Mesenchymal stem cell (in vitro differentiated cells and primary cell): ENCODE data around the gene LOXL3.

ENCODE experiments used
- DNase-seq: peaks from one replicate; pipeline ENCODE4 v3.0.0-alpha.2; 2013
- H2AFZ ChIP-seq: one replicate; pipeline ENCODE4 v1.6.1; 2013; ENCODE audit warnings: low read depth, mild to moderate bottlenecking, control low read depth, inconsistent platforms, low read length, moderate library complexity
- H2AK5ac ChIP-seq: 2 replicates; pipeline ENCODE4 v1.6.1; 2013; ENCODE audit warnings: low read length, moderate library complexity, mild to moderate bottlenecking, inconsistent platforms; ENCODE audit not compliant: severe bottlenecking
- H2BK120ac ChIP-seq: one replicate; pipeline ENCODE4 v1.6.1; 2013; ENCODE audit warnings: low read depth, mild to moderate bottlenecking, inconsistent platforms, low read length, moderate library complexity
- H2BK12ac ChIP-seq, 2 experiments: one replicate each; pipeline ENCODE4 v1.6.1; 2013; ENCODE audit warnings: inconsistent platforms in 2 of 2, low read length in 2 of 2, mild to moderate bottlenecking in 2 of 2, moderate library complexity in 2 of 2, control low read depth in 1 of 2
- H2BK15ac ChIP-seq: one replicate; pipeline ENCODE4 v1.6.1; 2013; ENCODE audit warnings: mild to moderate bottlenecking, low read depth, inconsistent platforms; ENCODE audit not compliant: poor library complexity, severe bottlenecking
- H2BK5ac ChIP-seq: 2 replicates; pipeline ENCODE4 v1.6.1; 2013; ENCODE audit warnings: low read depth, mild to moderate bottlenecking, low read length, control low read depth, inconsistent platforms; ENCODE audit not compliant: poor library complexity, severe bottlenecking
- H3K14ac ChIP-seq, 2 experiments: one replicate each; pipeline ENCODE4 v1.6.1; 2013; ENCODE audit warnings: inconsistent platforms in 2 of 2, low read length in 2 of 2, control low read depth in 1 of 2, mild to moderate bottlenecking in 1 of 2, moderate library complexity in 1 of 2
- H3K18ac ChIP-seq, 2 experiments: one replicate each; pipeline ENCODE4 v1.6.1; 2013; ENCODE audit warnings: inconsistent platforms in 2 of 2, low read length in 2 of 2, control low read depth in 1 of 2, low read depth in 1 of 2, mild to moderate bottlenecking in 1 of 2
- H3K23ac ChIP-seq, 2 experiments: one replicate each; pipeline ENCODE4 v1.6.1; 2013; ENCODE audit warnings: inconsistent platforms in 2 of 2, low read length in 2 of 2, mild to moderate bottlenecking in 2 of 2, moderate library complexity in 2 of 2, control low read depth in 1 of 2
- H3K27ac ChIP-seq: 2 replicates; pipeline ENCODE4 v1.5.1; 2013; ENCODE audit warnings: mild to moderate bottlenecking, moderate library complexity, low read length, control low read depth, inconsistent platforms; ENCODE audit not compliant: poor library complexity, severe bottlenecking
- H3K27me3 ChIP-seq, 2 experiments: 2 replicates each; pipeline versions ENCODE4 v1.6.1 to v1.7.0; 2013; ENCODE audit warnings: low read length in 2 of 2, mild to moderate bottlenecking in 2 of 2, moderate library complexity in 2 of 2, control low read depth in 1 of 2, inconsistent platforms in 1 of 2; ENCODE audit not compliant: control insufficient read depth in 1 of 2, insufficient read depth in 1 of 2
- H3K36me3 ChIP-seq, 2 experiments: 2 replicates each; pipeline versions ENCODE4 v1.6.1 to v1.7.0; 2013; ENCODE audit warnings: low read length in 2 of 2, control low read depth in 1 of 2, inconsistent platforms in 1 of 2, low read depth in 1 of 2, mild to moderate bottlenecking in 1 of 2; ENCODE audit not compliant: insufficient read depth in 2 of 2, control insufficient read depth in 1 of 2
- H3K4ac ChIP-seq, 2 experiments: one replicate each; pipeline ENCODE4 v1.6.1; 2013; ENCODE audit warnings: inconsistent platforms in 2 of 2, low read length in 2 of 2, mild to moderate bottlenecking in 2 of 2, moderate library complexity in 2 of 2, control low read depth in 1 of 2, low read depth in 1 of 2
- H3K4me1 ChIP-seq: 2 replicates; pipeline ENCODE4 v1.6.1; 2013; ENCODE audit warnings: low read depth, low read length, control low read depth; ENCODE audit not compliant: control insufficient read depth, insufficient read depth
- H3K4me2 ChIP-seq: 2 replicates; pipeline ENCODE4 v1.6.1; 2013; ENCODE audit warnings: low read length, mild to moderate bottlenecking, inconsistent platforms; ENCODE audit not compliant: poor library complexity, severe bottlenecking
- H3K4me3 ChIP-seq, 2 experiments: 2 replicates each; pipeline versions ENCODE4 v1.5.1 to v1.7.0; 2013; ENCODE audit warnings: low read length in 2 of 2, mild to moderate bottlenecking in 2 of 2, control low read depth in 1 of 2, low read depth in 1 of 2; ENCODE audit not compliant: insufficient read depth in 1 of 2
- H3K79me1 ChIP-seq: replicated peaks from 2 replicates; pipeline ENCODE4 v1.6.1; 2013; ENCODE audit warnings: mild to moderate bottlenecking, control low read depth, low read length, inconsistent platforms; ENCODE audit not compliant: poor library complexity, severe bottlenecking
- H3K9ac ChIP-seq: 2 replicates; pipeline ENCODE4 v1.7.0; 2013; ENCODE audit warnings: mild to moderate bottlenecking, low read length, moderate library complexity
- H3K9me3 ChIP-seq: 2 replicates; pipeline ENCODE4 v1.7.0; 2013; ENCODE audit warnings: mild to moderate bottlenecking, low read length; ENCODE audit not compliant: control insufficient read depth
- H4K8ac ChIP-seq: one replicate; pipeline ENCODE4 v1.6.1; 2013; ENCODE audit warnings: inconsistent platforms, mild to moderate bottlenecking, low read length, moderate library complexity
- H4K91ac ChIP-seq: one replicate; pipeline ENCODE4 v1.6.1; 2013; ENCODE audit warnings: mild to moderate bottlenecking, low read length, inconsistent platforms
- WGBS: methylation state at CpG from one replicate; pipeline ENCODE4 v1.1.7; 2013; ENCODE audit warnings: mixed read lengths; 5-methylcytosine and 5-hydroxymethylcytosine counted together

Gene LOXL3

DNA sequence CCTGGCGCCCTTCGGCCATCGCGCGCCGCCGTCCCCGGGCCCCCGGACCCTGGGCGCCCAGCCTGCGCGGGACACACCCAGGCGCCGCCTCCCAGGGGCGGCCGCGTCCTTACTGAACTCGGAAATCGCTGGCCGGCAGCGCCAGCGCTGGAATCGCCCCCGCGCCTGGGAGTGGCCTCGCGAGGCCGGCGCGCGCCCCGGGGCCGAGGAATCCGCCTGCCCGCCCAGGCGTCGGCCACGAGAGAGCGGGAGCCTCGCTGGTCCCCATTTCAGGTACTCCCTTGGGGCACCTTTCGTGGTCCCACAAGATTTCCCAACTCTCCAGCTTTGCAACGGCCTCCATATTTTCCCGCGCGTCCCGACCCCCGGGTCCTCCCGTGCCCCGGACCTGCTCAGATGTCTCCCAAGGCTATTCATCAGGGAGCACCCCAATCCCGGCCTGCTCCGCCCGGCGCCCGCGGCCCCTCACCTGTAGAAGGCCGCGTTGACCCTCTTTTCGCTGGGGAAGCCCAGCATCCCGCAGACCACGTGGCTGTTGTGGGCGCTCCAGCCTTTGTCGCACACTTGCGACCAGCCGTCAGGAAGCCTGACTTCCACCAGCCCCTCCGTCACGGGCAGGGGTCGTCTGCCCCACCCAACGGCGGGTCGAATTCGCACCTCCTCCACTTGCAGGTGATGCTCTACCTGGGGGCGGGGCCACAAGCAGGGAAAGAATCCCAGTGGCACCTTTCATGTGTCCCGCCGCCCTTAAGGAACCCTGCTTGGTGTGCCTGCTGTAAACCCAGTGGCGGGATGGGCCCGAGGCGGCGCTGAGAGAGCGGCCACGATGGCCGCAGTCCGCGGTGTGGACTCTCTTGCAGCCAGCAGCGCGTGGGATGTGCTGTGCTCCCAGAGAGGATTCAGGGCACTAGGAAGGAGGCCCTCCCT lies 4.6 kb downstream of the LOXL3 start:
- Histone ChIP-seq H3K4ac (peak overlapping the region in 1 of 2 experiments; percentile 83), H3K4me3 (peak overlapping the region; percentile 58 to 80), H3K27ac (no peak overlapping the region), H3K79me1 (peaks cover 13% of the 10 kb centered on the region), H2BK12ac (peak overlapping the region in 1 of 2 experiments; percentile 51), H3K4me2 (peak overlapping the region; percentile 98), H3K27me3 (no peaks in the 10 kb centered on the region), H3K14ac (peak overlapping the region in 1 of 2 experiments; percentile 87), H2AFZ (peak overlapping the region; percentile 81), H2AK5ac (no peak overlapping the region), H4K91ac (peak overlapping the region; percentile 77), H2BK120ac (peak overlapping the region; percentile 75), H3K36me3 (no peaks in the 10 kb centered on the region), H3K23ac (peak overlapping the region in 1 of 2 experiments; percentile 60), H2BK15ac (peak overlapping the region; percentile 54), H3K18ac (peak overlapping the region; percentile 52 to 88), H3K9ac (peak overlapping the region; percentile 82), H3K9me3 (no peaks in the 10 kb centered on the region), H2BK5ac (no peak overlapping the region), H4K8ac (peak overlapping the region; percentile 70), H3K4me1 (peaks cover 20% of the 10 kb centered on the region)
- 4% methylated on average over 79 of the region's 85 CpGs for WGBS
- DNase-seq: peak; percentile 44

GRCh38 chr2:74548285-74548899 lies 5.3 kb downstream of the LOXL3 start:
- H3K27ac ChIP-seq: no peak overlapping the region
- peak overlapping the region; percentile 98 for H3K4me2 ChIP-seq
- peak overlapping the region in 1 of 2 experiments; percentile 24 for H3K4ac ChIP-seq
- H3K9ac ChIP-seq: peak overlapping the region; percentile 82
- peak overlapping the region; percentile 58 to 80 for H3K4me3 ChIP-seq
- H2BK120ac ChIP-seq: peak overlapping the region; percentile 75
- peaks cover 13% of the 10 kb centered on the region for H3K79me1 ChIP-seq
- H2AFZ ChIP-seq: peak overlapping the region; percentile 51
- no peak overlapping the region for H3K14ac ChIP-seq
- no peak overlapping the region for H2AK5ac ChIP-seq
- no peak overlapping the region for H3K23ac ChIP-seq
- no peak for DNase-seq
- H3K9me3 ChIP-seq: no peaks in the 10 kb centered on the region
- no peaks in the 10 kb centered on the region for H3K27me3 ChIP-seq
- no peak overlapping the region for H3K18ac ChIP-seq
- no peak overlapping the region for H2BK5ac ChIP-seq
- no peak overlapping the region for H2BK12ac ChIP-seq
- no peaks in the 10 kb centered on the region for H3K36me3 ChIP-seq
- no peak overlapping the region for H2BK15ac ChIP-seq
- peaks cover 16% of the 10 kb centered on the region for H3K4me1 ChIP-seq
- 13% methylated on average over 26 of the region's 26 CpGs for WGBS
- peak overlapping the region; percentile 55 for H4K8ac ChIP-seq
- H4K91ac ChIP-seq: no peak overlapping the region

- peak overlapping the region in 1 of 2 experiments; percentile 31 for H2BK12ac ChIP-seq
- peaks cover 10% of the 10 kb centered on the region for H3K79me1 ChIP-seq
- 88% methylated on average over 3 of the region's 3 CpGs for WGBS
- H4K8ac ChIP-seq: peak overlapping the region; percentile 36
- H3K14ac ChIP-seq: no peak overlapping the region
- no peak overlapping the region for H2AFZ ChIP-seq
- no peak overlapping the region for H2BK120ac ChIP-seq
- no peak overlapping the region for H3K18ac ChIP-seq
- no peak overlapping the region for H3K4me3 ChIP-seq
- H3K4ac ChIP-seq: no peak overlapping the region
- no peak overlapping the region for H3K23ac ChIP-seq
- no peak overlapping the region for H4K91ac ChIP-seq
- H3K27me3 ChIP-seq: no peaks in the 10 kb centered on the region
- no peak for DNase-seq
- no peak overlapping the region for H2BK15ac ChIP-seq
- H3K9ac ChIP-seq: no peak overlapping the region
- H3K4me1 ChIP-seq: peaks cover 10% of the 10 kb centered on the region
- no peak overlapping the region for H2AK5ac ChIP-seq
- no peak overlapping the region for H2BK5ac ChIP-seq
- H3K9me3 ChIP-seq: no peaks in the 10 kb centered on the region
- no peaks in the 10 kb centered on the region for H3K36me3 ChIP-seq
- no peak overlapping the region for H3K27ac ChIP-seq
- H3K4me2 ChIP-seq: no peak overlapping the region
These were observed 7.7 kb downstream of the LOXL3 start for GRCh38 chr2:74546004-74546403.

- no peak overlapping the region for H2BK120ac ChIP-seq
- H3K79me1 ChIP-seq: peaks cover 7% of the 10 kb centered on the region
- H3K14ac ChIP-seq: no peak overlapping the region
- no peak overlapping the region for H3K27ac ChIP-seq
- no peaks in the 10 kb centered on the region for H3K9me3 ChIP-seq
- 90% methylated on average over 3 of the region's 3 CpGs for WGBS
- H2AK5ac ChIP-seq: no peak overlapping the region
- H3K18ac ChIP-seq: no peak overlapping the region
- no peak overlapping the region for H2AFZ ChIP-seq
- H2BK5ac ChIP-seq: no peak overlapping the region
- no peak for DNase-seq
- H4K91ac ChIP-seq: no peak overlapping the region
- no peaks in the 10 kb centered on the region for H3K36me3 ChIP-seq
- no peak overlapping the region for H3K4me3 ChIP-seq
- no peaks in the 10 kb centered on the region for H3K27me3 ChIP-seq
- no peak overlapping the region for H2BK12ac ChIP-seq
- H3K4ac ChIP-seq: no peak overlapping the region
- no peak overlapping the region for H4K8ac ChIP-seq
- H3K9ac ChIP-seq: no peak overlapping the region
- peaks cover 7% of the 10 kb centered on the region for H3K4me1 ChIP-seq
- H2BK15ac ChIP-seq: no peak overlapping the region
- no peak overlapping the region for H3K4me2 ChIP-seq
- no peak overlapping the region for H3K23ac ChIP-seq
These were observed 9.1 kb downstream of the LOXL3 start for GRCh38 chr2:74544634-74545033.
